Measurements from ENCODE around the gene SOCS7.

SOCS7 gene

GRCh38 chr17:38351412-38352222 is at the start of gene SOCS7:
TSS of gene SOCS7 (plus strand) at chr17:38351844. CDS start at chr17:38352053, 209 bp downstream.
- peak in 13 of 14 donors; percentile 68 to 92 (median 78) for DNase-seq

- DNase-seq, result no peak
Observed at GRCh38 chr17:38315497-38315896, 36.1 kb upstream of the SOCS7 start.

GRCh38 chr17:38317081-38317480 is 34.6 kb upstream of the SOCS7 start:
- DNase-seq, result no peak

GRCh38 chr17:38320482-38320881 is 31.2 kb upstream of the SOCS7 start:
- DNase-seq, result no peak

- DNase-seq, result peak in 6 of 14 donors; percentile 17 to 44 (median 24)
Observed at GRCh38 chr17:38322156-38322779, 29.4 kb upstream of the SOCS7 start.

- DNase-seq, result no peak
Observed at GRCh38 chr17:38322897-38323296, 28.7 kb upstream of the SOCS7 start.

GRCh38 chr17:38324141-38324697 is 27.4 kb upstream of the SOCS7 start:
- no peak for DNase-seq

- peak in 1 of 14 donors; percentile 44 for DNase-seq
Observed at GRCh38 chr17:38324772-38325171, 26.9 kb upstream of the SOCS7 start.

- DNase-seq, result peak in 5 of 14 donors; percentile 22 to 54 (median 44)
Observed at GRCh38 chr17:38325221-38325851, 26.3 kb upstream of the SOCS7 start.

- DNase-seq, result peak in 6 of 14 donors; percentile 13 to 40 (median 24)
Observed at GRCh38 chr17:38326996-38327792, 24.4 kb upstream of the SOCS7 start.

- no peak for DNase-seq
Observed at GRCh38 chr17:38327936-38328335, 23.7 kb upstream of the SOCS7 start.

GRCh38 chr17:38328620-38329019 is 23.0 kb upstream of the SOCS7 start:
- peak in 1 of 14 donors; percentile 70 for DNase-seq

- DNase-seq, result no peak
Observed at GRCh38 chr17:38329284-38329683, 22.4 kb upstream of the SOCS7 start.

GRCh38 chr17:38329808-38330730 is 21.6 kb upstream of the SOCS7 start:
- no peak for DNase-seq

- DNase-seq, result no peak
Observed at GRCh38 chr17:38330941-38331411, 20.7 kb upstream of the SOCS7 start.

- no peak for DNase-seq
Observed at GRCh38 chr17:38332735-38333134, 18.9 kb upstream of the SOCS7 start.

GRCh38 chr17:38333635-38334295 is 17.9 kb upstream of the SOCS7 start:
- DNase-seq, result peak in 3 of 14 donors; percentile 34 to 41 (median 39)

GRCh38 chr17:38334480-38335364 is 16.9 kb upstream of the SOCS7 start:
- DNase-seq, result no peak

- DNase-seq, result no peak
Observed at GRCh38 chr17:38336838-38337237, 14.8 kb upstream of the SOCS7 start.
